Germinal center (tissue), 1 donor: ENCODE measurements around the gene RANBP17.

Source experiments
- DNase-seq: peaks from one replicate; pipeline ENCODE4 v3.0.0; 2012; ENCODE audit warnings: mixed read lengths, low spot score

Gene RANBP17

DNA sequence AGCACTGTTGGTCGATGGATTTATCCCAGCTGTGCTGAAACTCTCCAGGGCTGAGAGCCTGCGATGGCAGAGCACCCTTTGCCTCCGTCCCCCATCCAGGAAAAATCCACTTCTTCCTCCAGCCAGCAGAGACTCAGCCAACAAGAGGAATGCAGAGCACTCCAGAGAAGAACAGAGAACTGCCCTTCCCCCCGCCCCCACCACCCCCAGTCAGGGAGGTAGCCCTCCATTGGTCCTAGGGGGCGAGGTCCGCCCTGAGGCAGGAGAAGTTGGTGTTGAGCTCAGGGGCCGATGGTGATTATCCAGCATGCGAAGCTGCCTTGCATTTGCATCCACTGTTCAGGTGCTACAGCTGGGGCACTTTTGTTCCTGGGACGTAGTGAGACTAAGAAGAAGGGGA, 456.2 kb downstream of the RANBP17 start:
- no peak for DNase-seq

DNA sequence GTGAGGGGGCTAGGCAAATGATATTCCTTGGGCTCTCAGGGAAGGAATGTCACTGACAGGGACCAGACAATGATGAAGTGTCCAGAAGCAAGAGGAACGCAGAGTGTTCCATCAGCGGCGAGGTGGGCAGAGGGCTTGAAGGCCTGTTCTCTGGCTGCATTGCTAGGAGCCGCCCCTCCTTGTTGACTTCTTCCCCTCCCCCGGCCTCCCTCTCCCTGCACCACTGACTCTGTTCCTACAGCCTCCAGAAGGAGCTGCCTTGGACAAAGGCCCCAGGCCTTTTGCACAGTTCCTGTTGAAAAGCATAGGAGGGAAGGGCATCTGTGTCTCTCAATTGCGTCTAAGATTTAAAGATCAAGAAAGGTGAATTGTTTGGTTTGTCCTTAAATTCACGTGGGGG, 459.6 kb downstream of the RANBP17 start:
- no peak for DNase-seq

DNA sequence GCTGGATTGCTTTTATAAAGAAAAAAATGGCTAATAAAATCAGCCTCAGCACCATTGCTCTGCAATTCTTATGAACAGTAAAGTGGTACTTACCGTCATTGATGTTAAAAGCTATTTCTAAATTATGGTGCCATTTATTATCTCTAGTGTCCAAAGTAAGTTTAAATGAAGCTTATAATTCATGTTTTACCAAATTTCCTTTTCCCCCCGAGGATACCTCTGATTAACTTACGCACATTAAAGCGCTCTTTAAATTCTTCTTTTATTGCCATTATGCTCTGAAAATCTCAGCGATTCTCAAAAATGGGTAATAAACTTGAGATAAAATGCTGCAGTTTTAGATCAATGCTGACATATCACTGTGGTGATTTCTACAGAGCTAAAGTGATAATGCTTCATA, 460.7 kb downstream of the RANBP17 start:
- DNase-seq, result no peak

DNA sequence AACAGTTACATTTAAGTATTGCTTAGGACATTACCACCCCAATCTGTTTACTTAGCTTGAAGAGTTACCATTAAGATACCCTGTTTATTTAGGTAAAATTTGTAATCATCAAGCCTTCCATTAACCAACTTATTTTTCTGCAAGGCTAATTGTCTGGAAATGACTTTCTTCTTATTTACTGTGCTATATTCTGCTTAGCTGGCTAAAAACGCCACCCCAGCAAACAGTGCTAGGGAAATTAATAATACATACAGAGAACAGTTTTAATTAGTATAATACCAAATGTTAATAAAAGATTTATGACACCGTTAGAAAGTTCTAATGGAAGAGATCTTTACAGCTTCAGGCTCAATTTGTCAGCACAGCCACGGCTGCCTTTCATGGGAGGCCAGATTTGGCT, 461.2 kb downstream of the RANBP17 start:
- DNase-seq, result no peak

DNA sequence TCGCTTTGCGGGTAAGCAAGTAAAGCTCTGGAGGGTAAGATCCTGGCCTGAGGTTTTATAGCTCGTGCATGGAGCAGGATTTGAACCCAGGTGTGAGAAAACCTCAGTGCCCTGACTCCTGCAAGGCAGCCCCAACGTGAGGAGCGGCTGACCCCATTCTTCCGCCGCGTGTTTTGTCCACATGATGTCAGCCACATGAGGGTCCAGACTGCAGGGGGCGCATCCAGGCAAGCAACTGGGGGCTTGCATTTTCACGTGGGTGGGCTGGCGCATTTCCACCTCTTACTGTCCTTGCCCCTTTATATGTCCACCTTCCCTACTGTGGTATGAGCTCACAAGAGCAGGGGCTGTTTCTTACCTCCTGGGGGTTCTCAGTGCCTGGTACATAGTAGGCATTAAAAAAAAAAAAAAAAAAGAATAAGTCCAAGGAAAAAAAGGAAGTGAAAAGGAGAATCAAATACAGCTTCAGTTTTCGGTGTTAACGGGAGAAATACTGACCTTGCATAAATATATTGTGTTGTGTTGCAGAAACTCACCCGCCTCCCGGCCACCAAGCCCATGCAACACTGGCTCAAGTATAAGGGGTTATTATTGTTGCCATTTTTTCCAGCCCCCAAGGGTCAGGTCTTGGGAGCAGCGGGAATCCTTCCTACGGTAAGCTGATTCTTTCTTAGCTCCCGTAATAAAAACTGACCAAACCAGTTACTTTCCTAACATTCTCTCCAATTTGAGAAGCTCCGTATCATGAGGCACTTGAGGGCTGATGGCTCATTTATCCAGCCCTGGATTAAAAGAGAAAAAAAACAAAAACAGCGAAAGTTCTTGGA, 462.2 kb downstream of the RANBP17 start:
- no peak for DNase-seq

DNA sequence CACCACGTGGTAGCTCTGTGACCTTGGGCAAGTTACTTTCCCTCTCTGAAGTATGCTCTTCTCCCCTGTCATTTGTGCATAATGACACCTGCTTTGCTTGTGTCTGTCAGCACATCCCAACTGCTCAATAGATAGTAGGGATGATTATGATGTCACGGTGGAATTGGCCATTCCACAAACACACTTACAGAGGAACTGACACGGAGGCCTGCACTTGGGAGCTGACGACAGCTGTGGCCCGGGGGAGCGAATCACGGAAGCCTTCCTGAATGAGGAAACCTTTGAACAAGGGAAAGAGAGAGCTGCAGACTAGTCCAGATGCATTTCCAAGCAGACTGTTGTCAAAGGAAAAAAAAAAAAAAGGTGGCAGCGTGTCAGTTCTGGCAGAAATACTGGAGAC, 468.2 kb downstream of the RANBP17 start:
- DNase-seq, result no peak

DNA sequence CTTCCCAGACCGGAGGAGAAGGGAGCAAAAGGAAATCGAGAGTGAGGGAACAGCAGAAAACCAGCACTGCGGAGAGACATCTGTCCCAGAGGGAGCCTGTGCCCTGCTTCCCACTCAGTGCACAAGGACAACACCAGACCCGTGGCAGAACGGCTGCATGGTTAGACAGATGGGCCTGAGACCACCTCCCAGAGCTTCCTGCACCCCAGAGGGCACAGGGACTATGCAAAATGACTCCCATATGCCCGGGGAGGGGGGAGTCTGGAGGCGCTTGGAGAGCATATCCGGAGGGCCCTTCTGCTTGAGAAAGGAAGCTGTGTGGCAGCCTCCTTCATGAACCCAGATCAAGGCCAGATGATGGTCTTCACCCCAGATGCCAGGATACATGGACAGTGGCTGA, 473.8 kb downstream of the RANBP17 start:
- DNase-seq, result no peak

DNA sequence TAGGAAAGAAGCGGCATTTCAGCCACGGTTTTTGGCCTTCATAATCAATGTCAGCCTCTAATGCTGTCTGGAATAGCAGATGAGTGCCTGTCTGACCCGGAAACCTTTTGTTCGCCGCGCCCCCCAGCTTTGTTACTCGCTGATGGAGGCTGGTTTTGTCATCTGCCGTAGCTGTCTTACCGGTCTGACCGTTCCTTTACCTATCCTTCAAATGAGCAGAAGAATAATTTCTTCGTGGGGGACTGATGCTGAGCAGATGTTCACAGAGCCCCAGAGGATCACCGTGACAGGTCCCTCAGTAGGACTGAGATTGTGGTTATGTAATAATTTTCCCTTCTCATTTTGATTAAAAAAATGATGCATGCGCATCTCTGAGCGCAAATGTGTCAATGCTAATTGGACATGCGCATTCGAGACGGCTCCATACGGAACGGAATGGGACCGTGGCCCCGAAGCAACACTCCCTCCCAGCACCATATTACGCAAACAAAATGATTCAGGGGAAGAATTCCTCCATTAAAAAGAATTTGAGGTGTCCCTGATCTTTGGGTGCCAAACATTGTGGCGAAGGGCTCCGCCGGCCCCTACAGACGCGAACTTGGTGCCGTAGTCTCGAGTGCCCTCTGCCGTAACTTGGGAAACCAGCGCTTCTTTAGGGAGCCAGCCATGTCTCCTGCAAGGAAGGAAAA, 474.8 kb downstream of the RANBP17 start:
- DNase-seq, result no peak

DNA sequence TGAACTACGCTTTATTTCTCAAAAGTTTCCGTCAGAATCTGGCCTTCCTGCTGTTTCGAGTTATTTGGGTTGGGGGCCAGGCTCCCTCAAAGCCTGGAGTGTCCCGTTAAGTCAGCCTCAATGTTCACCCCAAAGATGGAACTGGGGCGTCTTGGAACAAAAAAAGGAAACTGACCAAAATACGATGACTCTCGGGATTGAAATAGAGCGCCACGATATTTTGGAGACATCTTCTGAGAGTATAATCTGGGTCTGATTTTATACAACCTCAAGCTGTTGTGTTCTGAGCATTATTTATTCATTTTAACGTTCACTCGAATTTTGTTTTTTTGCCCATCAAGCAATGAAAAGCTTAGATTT, 475.4 kb downstream of the RANBP17 start:
- DNase-seq, result no peak

DNA sequence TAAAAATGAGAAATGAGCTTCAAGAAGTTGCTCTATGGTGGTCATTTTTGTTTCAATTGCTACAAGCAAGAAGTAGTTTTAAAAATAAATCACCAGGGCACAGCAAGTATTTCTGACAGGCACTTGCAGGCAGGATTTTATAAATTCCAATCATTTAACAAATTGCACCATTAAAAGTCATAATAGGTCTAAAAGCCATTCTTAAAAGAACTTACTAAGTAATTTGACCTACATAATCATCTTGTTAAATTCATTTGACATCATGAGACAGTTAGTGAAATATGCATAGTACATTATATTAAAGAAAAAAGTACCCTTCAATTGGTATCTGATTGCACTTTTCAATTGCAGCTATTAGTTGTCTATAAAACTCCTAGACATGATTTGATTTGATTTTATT, 478.2 kb downstream of the RANBP17 start:
- DNase-seq, result no peak

DNA sequence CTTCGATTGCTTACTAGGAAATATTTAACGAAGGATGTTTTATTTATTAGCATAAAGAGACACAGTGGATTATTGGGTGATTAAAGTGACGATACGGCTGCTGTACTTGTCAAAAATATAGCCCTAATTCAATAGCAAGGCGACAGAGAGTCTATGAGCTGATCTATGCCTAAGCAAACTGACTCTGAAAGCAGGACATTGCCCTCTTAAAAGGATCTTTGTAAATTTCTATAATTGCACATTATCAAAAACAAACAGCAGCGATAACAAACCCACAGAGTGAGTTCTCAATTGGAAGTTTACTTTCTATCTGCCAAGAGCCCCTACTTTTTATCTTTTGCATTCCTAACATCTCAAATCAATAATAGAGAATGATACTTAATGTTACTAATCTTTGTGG, 478.7 kb downstream of the RANBP17 start:
- no peak for DNase-seq

DNA sequence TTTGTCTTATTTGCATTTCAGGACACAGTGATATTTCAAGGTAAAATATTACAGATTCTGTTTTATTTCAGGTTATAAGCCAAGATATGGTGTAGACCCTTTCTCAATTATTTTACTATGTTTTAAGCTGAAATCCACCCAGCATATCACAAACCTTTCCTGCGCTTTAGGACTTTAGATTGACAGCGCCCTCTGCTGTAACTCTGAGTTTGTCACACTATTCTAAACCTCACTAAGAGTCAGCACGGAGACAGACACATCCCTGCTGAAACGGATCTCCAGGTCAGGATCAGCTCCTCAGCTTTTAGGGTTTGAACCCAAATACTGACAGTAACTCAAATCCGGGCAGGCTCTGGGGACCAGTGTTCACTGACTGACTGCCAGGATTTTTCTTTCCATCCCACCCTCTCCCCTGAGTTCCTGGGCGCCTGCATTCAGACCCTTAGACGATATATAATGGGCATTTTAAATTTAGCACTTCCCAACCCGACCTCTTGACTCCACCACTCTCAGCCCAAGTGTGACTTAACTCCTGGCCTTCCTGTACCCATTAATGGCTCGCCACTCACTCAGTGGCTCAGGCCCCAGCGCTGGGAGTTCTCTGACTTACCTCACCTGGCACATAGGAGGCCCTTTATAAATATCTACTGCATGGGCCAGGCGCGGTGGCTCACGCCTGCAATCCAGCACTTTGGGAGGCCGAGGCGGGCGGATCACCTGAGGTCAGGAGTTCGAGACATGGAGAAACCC, 480.7 kb downstream of the RANBP17 start:
- peak; percentile 17 for DNase-seq

DNA sequence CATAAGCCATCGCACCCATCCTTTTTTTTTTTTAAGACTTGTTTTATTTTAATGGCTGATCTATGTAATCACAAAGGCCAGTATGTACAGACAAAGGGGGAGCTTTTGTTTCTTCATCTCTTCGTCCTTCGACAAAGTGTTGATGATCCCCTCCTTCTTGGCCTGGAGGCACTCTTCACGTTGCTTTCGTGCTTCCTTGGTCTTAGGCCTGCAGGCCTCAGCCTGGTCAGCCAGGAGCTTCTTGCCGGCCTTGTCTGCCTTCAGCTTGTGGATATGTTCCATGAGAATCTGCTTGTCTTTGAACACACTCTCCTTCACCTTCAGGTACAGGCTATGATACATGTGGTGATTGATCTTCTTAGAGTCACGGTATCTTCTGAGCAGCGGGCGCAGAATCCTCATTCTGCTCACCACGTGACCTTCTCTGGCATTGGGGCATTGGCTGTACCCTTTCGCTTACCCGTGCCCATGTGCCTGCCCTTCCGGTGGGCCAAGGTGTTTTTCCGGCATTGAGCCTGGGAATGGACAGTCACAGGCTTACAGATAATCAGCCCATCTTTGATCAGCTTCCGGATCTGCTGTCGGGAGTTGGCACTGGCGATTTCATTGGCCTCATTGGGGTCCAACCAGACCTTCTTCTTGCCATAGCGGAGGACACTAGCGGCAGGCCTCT, 483.3 kb downstream of the RANBP17 start:
- no peak for DNase-seq
